Hematopoietic multipotent progenitor cell treated with erythropoietin and hydrocortisone succinate and interleukin-3 and kit ligand, for 17 days (in vitro differentiated cells): ENCODE measurements around the gene R3HDM1.
"Not testable (repeated sequence)": the region's sequence is repeated elsewhere in the genome, so short reads cannot be mapped to it uniquely, and the experiment has no call there.

Experiments used
- DNase-seq: peaks from one replicate; pipeline ENCODE4 v3.0.0-alpha.2; 2015; ENCODE audit warnings: low spot score

The R3HDM1 gene

DNA sequence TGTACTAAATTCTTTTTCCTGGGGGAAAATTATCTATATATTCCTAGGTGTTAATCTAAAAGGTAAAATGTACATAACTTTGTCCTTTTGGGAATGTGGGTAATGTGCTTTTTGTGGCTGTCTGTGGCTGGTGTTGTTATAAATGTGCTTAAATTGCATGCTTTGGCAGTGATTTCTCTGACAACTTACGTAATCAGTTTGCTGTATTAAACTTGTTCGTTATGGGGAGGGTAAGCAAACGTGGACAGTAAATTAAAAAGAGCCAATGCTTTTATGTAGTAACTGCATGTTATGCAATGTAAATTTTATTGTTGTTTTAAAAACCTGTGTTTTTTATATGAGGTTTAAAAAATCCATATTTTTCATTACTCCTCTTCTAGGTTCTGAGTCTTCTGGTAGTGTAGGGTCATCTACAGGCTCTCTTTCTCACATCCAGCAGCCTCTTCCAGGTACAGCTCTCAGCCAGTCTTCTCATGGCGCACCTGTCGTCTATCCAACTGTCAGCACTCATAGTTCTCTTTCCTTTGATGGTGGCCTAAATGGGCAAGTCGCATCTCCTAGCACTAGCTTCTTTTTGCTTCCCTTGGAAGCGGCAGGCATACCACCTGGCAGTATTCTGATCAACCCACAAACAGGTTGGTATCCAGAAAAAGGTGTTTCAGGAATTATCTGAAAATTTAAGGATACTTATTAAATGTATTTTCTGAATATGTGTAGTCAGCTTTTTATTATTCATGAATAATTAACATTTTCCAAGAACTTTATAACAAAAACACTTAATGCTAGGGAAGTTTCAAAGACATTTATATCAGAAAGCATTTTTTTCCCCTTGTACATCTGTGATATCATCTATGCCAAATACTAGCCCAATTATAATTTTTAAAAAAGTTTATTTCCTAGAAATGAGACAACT is 110.1 kb downstream of the R3HDM1 start:
- DNase-seq: no peak

- DNase-seq: no peak
These were observed 116.7 kb downstream of the R3HDM1 start for GRCh38 chr2:135647836-135648579.

GRCh38 chr2:135650721-135651120 is 119.4 kb downstream of the R3HDM1 start:
- no peak for DNase-seq

DNA sequence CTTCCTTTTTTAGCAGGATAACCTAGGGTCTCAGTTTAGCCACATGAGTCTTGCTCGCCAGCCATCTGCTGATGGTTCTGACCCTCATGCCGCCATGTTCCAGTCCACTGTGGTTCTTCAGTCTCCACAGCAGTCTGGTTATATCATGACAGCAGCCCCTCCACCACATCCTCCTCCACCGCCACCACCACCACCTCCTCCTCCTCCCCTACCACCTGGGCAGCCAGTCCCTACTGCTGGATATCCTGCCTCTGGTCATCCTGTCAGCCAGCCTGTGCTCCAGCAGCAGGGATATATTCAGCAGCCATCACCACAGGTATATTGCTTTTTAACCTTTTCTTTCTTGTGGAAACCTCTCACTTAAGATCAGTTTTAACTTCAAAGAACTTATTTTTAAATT is 120.4 kb downstream of the R3HDM1 start:
- no peak for DNase-seq

DNA sequence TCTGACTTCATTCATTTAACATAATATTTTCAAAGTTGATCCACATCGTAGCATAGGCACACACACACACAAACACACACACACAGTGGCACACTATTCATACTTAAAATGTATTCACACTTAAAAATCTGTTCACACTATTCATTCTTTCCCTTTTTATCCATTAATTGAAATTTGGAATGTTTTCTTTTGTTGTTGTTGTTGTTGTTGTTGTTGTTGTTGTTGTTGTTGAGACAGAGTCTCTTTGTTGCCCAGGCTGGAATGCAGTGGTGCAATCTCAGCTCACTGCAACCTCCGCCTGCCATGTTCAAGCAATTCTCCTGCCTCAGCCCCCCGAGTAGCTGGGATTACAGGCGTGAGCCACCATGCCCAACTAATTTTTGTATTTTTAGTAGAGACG is 123.0 kb downstream of the R3HDM1 start:
- DNase-seq: not testable (repeated sequence)

- no peak for DNase-seq
These were observed 126.7 kb downstream of the R3HDM1 start for GRCh38 chr2:135657806-135658582.

DNA sequence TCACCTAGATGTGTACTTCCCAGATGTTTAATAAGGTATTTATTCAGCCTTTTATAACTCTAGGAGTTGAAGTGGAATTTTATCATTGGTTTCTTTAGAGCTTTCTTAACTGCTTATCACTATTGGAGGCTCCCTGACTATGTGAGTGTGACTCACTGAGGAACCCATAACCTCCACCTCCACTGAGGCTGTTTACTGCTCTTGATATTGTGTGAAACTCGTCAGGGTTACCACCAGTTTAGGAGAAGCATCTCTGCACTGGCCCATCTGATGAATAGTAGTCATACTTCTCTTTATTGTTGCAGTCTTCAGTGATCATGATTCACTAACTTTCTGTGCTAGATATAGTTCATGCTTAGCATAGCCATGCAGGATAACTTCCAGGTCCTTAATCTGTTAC is 130.8 kb downstream of the R3HDM1 start:
- DNase-seq: no peak

DNA sequence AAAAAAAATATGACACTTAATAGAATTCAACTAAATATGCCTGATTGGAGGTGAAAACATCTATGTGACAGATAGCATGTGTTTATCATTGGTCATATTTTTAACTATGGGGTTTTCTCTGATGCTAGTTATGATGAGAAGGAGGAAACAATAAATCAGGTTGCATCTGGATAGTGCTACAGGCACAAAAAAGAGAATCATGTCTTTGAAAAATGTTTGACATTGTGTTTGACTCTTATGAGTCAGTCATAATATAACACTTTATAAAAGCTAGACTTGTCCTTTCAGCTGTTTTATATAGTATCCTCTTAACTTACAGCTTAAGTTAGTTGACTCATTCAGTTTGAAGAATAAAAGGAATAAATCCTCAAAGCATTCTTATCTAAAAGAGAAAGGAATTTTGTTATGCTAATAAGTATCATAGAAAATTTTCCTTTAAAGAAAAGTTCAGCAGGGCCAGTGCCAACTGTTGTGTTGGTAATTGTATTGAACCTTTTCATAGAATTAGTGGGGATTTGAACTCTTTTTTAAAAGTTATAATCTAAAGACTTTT is 131.9 kb downstream of the R3HDM1 start:
- no peak for DNase-seq

GRCh38 chr2:135664623-135665068 is 133.4 kb downstream of the R3HDM1 start:
- DNase-seq: no peak

- DNase-seq: no peak
These were observed 135.8 kb downstream of the R3HDM1 start for GRCh38 chr2:135667045-135667444.

GRCh38 chr2:135674453-135674852 is 143.2 kb downstream of the R3HDM1 start:
- DNase-seq: no peak

- DNase-seq: no peak
These were observed 144.7 kb downstream of the R3HDM1 start for GRCh38 chr2:135676031-135676430.

DNA sequence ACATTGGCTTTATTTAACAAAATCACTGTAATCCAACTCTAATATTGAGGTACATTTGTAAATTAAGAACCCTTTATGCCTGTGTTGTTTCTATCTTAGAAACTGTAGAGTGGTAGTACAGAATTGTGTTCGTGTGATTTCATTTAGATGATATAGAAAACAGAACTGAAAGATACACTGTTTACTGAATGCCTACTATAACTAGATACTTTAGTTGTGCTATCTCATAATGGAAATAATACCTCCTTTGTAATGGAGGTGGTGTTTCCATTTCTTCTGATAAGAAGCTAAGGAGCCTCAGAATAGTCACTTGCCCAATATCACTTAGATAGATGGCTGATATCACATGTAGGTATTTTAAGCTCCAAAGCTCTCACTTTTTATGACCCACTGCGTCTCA is 147.8 kb downstream of the R3HDM1 start:
- no peak for DNase-seq

DNA sequence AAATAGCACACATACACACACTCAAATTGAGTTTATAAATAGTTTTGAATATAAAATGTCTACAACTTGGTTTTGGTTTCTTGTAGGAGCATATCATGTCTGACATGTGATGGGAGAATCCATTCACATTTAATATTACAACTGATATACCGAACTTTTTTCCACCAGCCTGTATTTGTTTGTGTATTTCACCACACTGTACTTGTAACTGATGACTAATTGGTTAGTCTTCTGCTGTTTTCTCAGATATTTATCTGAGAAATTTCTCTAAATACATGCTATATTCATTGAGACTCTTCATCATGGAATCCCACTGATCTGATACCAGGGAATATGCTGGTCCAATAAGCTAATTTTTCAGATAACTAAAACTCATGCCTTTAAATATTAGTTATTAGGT is 154.1 kb downstream of the R3HDM1 start:
- no peak for DNase-seq

DNA sequence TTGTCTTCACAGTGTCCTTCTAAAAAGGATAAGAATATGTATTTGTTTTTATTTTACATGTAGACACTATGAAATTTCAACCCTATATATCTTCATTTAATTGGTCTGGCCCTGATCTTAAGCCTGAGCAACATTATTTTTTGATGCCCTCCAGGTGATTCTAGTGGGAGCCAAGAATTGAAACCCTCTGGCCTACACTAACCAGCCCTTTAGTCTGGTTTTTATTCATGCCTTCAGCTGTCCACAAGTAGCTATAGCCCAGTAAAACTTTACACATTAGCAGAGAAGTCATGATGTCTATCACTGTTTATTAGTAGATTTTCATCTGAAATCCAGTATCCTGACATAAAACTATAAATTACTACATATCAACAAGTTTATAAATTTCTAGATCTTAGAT is 157.7 kb downstream of the R3HDM1 start:
- no peak for DNase-seq

GRCh38 chr2:135689679-135690078 is 158.4 kb downstream of the R3HDM1 start:
- DNase-seq: no peak

DNA sequence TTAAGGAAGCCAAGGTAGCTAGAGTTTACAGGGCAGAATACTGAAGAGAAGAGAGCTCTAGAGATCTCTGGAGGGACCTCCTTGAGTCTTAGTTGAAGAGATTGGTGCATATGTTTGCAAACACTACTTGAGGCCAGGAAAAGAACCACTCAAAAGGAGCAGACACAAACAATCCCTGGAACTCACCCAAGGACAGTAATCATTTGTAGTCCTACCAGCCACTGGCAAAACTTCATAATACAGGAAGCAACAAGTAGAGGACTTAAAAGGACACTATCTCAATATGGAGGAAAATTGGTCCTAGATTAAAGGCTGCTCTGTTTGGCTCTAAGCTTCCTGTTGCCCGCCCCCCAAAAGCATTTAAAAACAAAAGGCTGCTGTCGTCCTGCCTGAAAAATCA is 163.4 kb downstream of the R3HDM1 start:
- DNase-seq: no peak

DNA sequence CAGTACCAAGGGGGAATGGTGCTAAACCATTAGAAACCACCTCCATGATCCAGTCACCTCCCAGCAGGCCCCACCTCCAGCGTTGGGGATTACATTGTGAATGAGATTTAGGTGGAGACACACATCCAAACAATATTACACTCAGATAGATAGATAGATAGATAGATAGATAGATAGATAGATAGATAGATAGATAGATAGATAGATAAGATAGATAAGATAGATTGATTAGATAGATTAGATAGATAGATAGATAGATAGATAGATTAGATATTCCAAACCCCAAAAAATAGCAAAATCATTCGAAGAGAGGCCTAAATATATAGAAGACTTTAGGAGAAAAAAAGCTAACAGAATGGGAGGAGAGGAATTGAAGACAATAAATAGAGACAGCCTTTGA is 167.6 kb downstream of the R3HDM1 start:
- no peak for DNase-seq

GRCh38 chr2:135701442-135701841 is 170.2 kb downstream of the R3HDM1 start:
- DNase-seq: no peak

DNA sequence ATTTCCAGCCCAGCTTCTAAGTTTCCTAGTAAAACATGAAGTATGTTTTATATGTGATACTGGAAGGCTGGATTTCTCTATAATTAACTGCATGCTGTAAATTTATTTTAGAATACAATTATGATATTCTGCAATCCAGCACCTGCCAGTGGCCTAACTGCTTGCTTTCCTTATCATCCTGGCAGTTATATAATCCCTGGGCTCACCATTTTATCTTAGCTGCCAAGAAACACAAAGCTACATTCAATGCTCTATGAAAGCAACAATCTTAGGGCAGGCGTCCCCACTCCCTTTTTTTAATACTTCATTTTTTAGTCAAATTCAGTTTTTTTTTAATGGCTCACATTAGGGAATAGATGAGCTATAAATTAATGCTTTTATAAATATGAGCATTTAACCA is 172.0 kb downstream of the R3HDM1 start:
- no peak for DNase-seq

DNA sequence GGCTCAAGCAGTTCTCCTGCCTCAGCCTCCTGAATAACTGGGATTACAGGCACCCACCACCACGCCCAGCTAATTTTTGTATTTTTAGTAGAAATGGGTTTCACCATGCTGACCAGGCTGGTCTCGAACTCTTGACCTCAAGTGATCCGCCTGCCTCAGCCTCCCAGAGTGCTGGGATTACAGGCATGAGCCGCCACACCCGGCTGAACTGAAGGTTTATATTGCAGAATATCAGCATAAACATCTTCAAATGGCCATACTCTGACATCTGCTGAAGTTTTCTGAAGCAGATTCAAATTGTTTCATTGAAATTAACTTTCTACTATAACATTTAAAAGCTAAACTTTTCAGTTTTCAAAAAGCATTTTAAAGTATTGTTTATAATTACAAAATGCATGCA is 172.8 kb downstream of the R3HDM1 start:
- not testable (repeated sequence) for DNase-seq

- no peak for DNase-seq
These were observed 176.9 kb downstream of the R3HDM1 start for GRCh38 chr2:135708159-135708558.
